ENCODE data around the gene PEAK3. TPM values are rescaled to one million over a fixed set of nuclear protein-coding genes. Genes with fewer than 3 reads are reported as not detected.

Gene PEAK3
- total RNA-seq, 1 experiment from 2014 or later = not detected

GRCh38 chr19:2225415-2226050, 56.4 kb downstream of the PEAK3 start:
- DNase-seq (ENCODE audit: low read depth) = no peak

GRCh38 chr19:2224754-2225349, 57.1 kb downstream of the PEAK3 start:
- no peak for DNase-seq (ENCODE audit: low read depth)

Other genes starting within 250 kb of the PEAK3 start
- 60.0 and 80.9 TPM in 2 replicates for gene MKNK2, start 230.9 kb downstream of the PEAK3 start, total RNA-seq (2014; rRNA removed; shearing (Covaris generic))
- 9.6 and 19.1 TPM in 2 replicates for gene MOB3A, start 185.8 kb downstream of the PEAK3 start, total RNA-seq (2014; rRNA removed; shearing (Covaris generic))
- gene IZUMO4, start 185.3 kb downstream of the PEAK3 start, total RNA-seq (2014; rRNA removed; shearing (Covaris generic)) = 0.15 TPM in 1 of 2 replicates, not detected in the other
- gene AP3D1, start 130.6 kb downstream of the PEAK3 start, total RNA-seq (2014; rRNA removed; shearing (Covaris generic)) = 61.0 and 93.3 TPM in 2 replicates
- gene DOT1L, start 118.2 kb downstream of the PEAK3 start, total RNA-seq (2014; rRNA removed; shearing (Covaris generic)) = 4.1 and 11.0 TPM in 2 replicates
- gene PLEKHJ1, start 45.8 kb downstream of the PEAK3 start, total RNA-seq (2014; rRNA removed; shearing (Covaris generic)) = 75.4 and 79.5 TPM in 2 replicates
- 36.9 and 44.0 TPM in 2 replicates for gene SF3A2, start 45.4 kb downstream of the PEAK3 start, total RNA-seq (2014; rRNA removed; shearing (Covaris generic))
- gene AMH, start 32.9 kb downstream of the PEAK3 start, total RNA-seq (2014; rRNA removed; shearing (Covaris generic)) = 1.5 and 2.9 TPM in 2 replicates
- gene JSRP1, start 25.8 kb downstream of the PEAK3 start, total RNA-seq (2014; rRNA removed; shearing (Covaris generic)) = not detected in 2 replicates
- not detected in 2 replicates for gene LINGO3, start 26.0 kb upstream of the PEAK3 start, total RNA-seq (2014; rRNA removed; shearing (Covaris generic))
- 275 and 327 TPM in 2 replicates for gene LSM7, start 46.4 kb upstream of the PEAK3 start, total RNA-seq (2014; rRNA removed; shearing (Covaris generic))
- gene SPPL2B, start 46.5 kb upstream of the PEAK3 start, total RNA-seq (2014; rRNA removed; shearing (Covaris generic)) = 17.2 and 31.9 TPM in 2 replicates
- gene TMPRSS9, start 78.1 kb upstream of the PEAK3 start, total RNA-seq (2014; rRNA removed; shearing (Covaris generic)) = not detected in 2 replicates
- gene TIMM13, start 145.4 kb upstream of the PEAK3 start, total RNA-seq (2014; rRNA removed; shearing (Covaris generic)) = 38.5 and 48.3 TPM in 2 replicates
- gene LMNB2, start 174.8 kb upstream of the PEAK3 start, total RNA-seq (2014; rRNA removed; shearing (Covaris generic)) = 57.9 and 114 TPM in 2 replicates
- 38.8 and 54.0 TPM in 2 replicates for gene GADD45B, start 194.0 kb upstream of the PEAK3 start, total RNA-seq (2014; rRNA removed; shearing (Covaris generic))